NB4 (cell line): ENCODE measurements around the gene ADGRA1.

Experiments
- POLR2A ChIP-seq: IDR thresholded peaks from 2 replicates; pipeline ENCODE4 v1.6.1; 2011; ENCODE audit warnings: mild to moderate bottlenecking; ENCODE audit not compliant: insufficient read length; ENCODE audit errors: extremely low read depth
- TF ChIP-seq, protein P1 (sequence below): IDR thresholded peaks from one replicate; pipeline ENCODE4 v1.5.1; 2012; ENCODE audit warnings: low read depth, low read length
- TF ChIP-seq, protein P2 (sequence below): IDR thresholded peaks from 2 replicates; pipeline ENCODE4 v1.6.1; 2011; ENCODE audit warnings: low read depth, low read length

DNA sequence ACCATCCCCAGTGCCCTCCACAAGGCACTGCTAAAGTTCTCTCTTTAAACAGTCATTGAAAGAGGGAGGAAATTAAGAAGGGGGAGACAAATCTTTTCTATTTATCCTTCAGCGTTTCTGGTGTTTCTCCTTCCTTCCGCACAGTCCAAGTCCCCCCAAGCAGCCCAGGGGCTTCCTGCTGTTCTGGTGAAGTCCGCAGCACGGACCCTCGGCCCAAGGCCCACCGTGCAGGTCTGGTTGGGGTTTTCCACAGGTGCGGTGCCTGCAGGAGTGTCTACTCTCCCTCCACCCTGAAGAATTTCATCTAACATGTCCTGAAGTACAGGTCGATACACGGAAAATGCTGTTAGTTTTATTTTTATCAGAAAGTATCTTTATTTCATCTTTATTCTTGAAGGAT is 38.2 kb downstream of the ADGRA1 start:
- TF ChIP-seq, protein P1, sequence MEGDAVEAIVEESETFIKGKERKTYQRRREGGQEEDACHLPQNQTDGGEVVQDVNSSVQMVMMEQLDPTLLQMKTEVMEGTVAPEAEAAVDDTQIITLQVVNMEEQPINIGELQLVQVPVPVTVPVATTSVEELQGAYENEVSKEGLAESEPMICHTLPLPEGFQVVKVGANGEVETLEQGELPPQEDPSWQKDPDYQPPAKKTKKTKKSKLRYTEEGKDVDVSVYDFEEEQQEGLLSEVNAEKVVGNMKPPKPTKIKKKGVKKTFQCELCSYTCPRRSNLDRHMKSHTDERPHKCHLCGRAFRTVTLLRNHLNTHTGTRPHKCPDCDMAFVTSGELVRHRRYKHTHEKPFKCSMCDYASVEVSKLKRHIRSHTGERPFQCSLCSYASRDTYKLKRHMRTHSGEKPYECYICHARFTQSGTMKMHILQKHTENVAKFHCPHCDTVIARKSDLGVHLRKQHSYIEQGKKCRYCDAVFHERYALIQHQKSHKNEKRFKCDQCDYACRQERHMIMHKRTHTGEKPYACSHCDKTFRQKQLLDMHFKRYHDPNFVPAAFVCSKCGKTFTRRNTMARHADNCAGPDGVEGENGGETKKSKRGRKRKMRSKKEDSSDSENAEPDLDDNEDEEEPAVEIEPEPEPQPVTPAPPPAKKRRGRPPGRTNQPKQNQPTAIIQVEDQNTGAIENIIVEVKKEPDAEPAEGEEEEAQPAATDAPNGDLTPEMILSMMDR: no peak
- no peak for TF ChIP-seq POLR2A
- TF ChIP-seq, protein P2, sequence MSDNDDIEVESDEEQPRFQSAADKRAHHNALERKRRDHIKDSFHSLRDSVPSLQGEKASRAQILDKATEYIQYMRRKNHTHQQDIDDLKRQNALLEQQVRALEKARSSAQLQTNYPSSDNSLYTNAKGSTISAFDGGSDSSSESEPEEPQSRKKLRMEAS: no peak
